HUES6 (cell line): ENCODE results near the gene WASHC2A.
A peak's percentile ranks its signal among the peaks of the same experiment; 100 is the strongest.
"Not testable (repeated sequence)": the region's sequence is repeated elsewhere in the genome, so short reads cannot be mapped to it uniquely, and the experiment has no call there.

Experiments used
- H3K27ac ChIP-seq: 2 replicates; pipeline ENCODE4 v1.7.0; 2013; ENCODE audit warnings: low read depth, mild to moderate bottlenecking, low read length, inconsistent platforms
- H3K27me3 ChIP-seq: 2 replicates; pipeline ENCODE4 v1.6.1; 2013; ENCODE audit warnings: low read length; ENCODE audit not compliant: control insufficient read depth, insufficient read depth
- H3K36me3 ChIP-seq: 2 replicates; pipeline ENCODE4 v1.6.1; 2013; ENCODE audit warnings: low read length; ENCODE audit not compliant: control insufficient read depth, insufficient read depth
- H3K4me1 ChIP-seq: 2 replicates; pipeline ENCODE4 v1.6.1; 2013; ENCODE audit warnings: low read length; ENCODE audit not compliant: control insufficient read depth, insufficient read depth
- H3K4me3 ChIP-seq: 2 replicates; pipeline ENCODE4 v1.5.1; 2013; ENCODE audit warnings: low read depth, low read length
- H3K9ac ChIP-seq: one replicate; pipeline ENCODE4 v1.6.1; 2013; ENCODE audit warnings: mild to moderate bottlenecking, low read length
- H3K9me3 ChIP-seq: 2 replicates; pipeline ENCODE4 v1.6.1; 2013; ENCODE audit warnings: low read depth, low read length; ENCODE audit not compliant: control insufficient read depth, insufficient read depth

WASHC2A gene

GRCh38 chr10:50047594-50047993 is 20.2 kb upstream of the WASHC2A start:
- not testable (repeated sequence) for H3K4me3 ChIP-seq, H3K27ac ChIP-seq, H3K4me1 ChIP-seq, H3K9me3 ChIP-seq, H3K9ac ChIP-seq, H3K27me3 ChIP-seq, H3K36me3 ChIP-seq

GRCh38 chr10:50051995-50052660 is 15.6 kb upstream of the WASHC2A start:
- not testable (repeated sequence) for H3K9me3 ChIP-seq, H3K27me3 ChIP-seq, H3K4me3 ChIP-seq, H3K36me3 ChIP-seq, H3K9ac ChIP-seq, H3K4me1 ChIP-seq, H3K27ac ChIP-seq

- H3K9me3 ChIP-seq, H3K27me3 ChIP-seq, H3K4me1 ChIP-seq, H3K27ac ChIP-seq, H3K4me3 ChIP-seq, H3K9ac ChIP-seq, H3K36me3 ChIP-seq: not testable (repeated sequence)
Measured at GRCh38 chr10:50052778-50053376, 14.9 kb upstream of the WASHC2A start.

GRCh38 chr10:50055494-50056292 is 12.1 kb upstream of the WASHC2A start:
- not testable (repeated sequence) for H3K4me1 ChIP-seq, H3K27me3 ChIP-seq, H3K9me3 ChIP-seq, H3K36me3 ChIP-seq, H3K27ac ChIP-seq, H3K4me3 ChIP-seq, H3K9ac ChIP-seq

GRCh38 chr10:50056654-50057053 is 11.1 kb upstream of the WASHC2A start:
- not testable (repeated sequence) for H3K27me3 ChIP-seq, H3K4me1 ChIP-seq, H3K27ac ChIP-seq

GRCh38 chr10:50058727-50059126 is 9.0 kb upstream of the WASHC2A start:
- not testable (repeated sequence) for H3K27me3 ChIP-seq, H3K4me1 ChIP-seq, H3K9ac ChIP-seq, H3K27ac ChIP-seq, H3K9me3 ChIP-seq, H3K36me3 ChIP-seq, H3K4me3 ChIP-seq

More at GRCh38 chr10:50056654-50057053, 11.1 kb upstream of the WASHC2A start:
- not testable (repeated sequence) for H3K9me3 ChIP-seq, H3K36me3 ChIP-seq, H3K4me3 ChIP-seq, H3K9ac ChIP-seq

- not testable (repeated sequence) for H3K4me1 ChIP-seq, H3K27ac ChIP-seq, H3K9ac ChIP-seq, H3K4me3 ChIP-seq, H3K36me3 ChIP-seq, H3K27me3 ChIP-seq, H3K9me3 ChIP-seq
Measured at GRCh38 chr10:50059946-50060345, 7.8 kb upstream of the WASHC2A start.

GRCh38 chr10:50061548-50061947 is 6.2 kb upstream of the WASHC2A start:
- not testable (repeated sequence) for H3K4me3 ChIP-seq, H3K36me3 ChIP-seq, H3K27me3 ChIP-seq, H3K4me1 ChIP-seq, H3K9ac ChIP-seq, H3K9me3 ChIP-seq, H3K27ac ChIP-seq

GRCh38 chr10:50063100-50063499 is 4.7 kb upstream of the WASHC2A start:
- Histone ChIP-seq H3K9me3 (no peaks in the 10 kb centered on the region), H3K27me3 (peaks cover 6% of the 10 kb centered on the region; the same call in 1 of the 2 replicates), H3K4me1 (no peaks in the 10 kb centered on the region), H3K36me3 (no peaks in the 10 kb centered on the region), H3K9ac (no peak overlapping the region), H3K27ac (no peak overlapping the region), H3K4me3 (no peak overlapping the region)

- H3K4me1 ChIP-seq, H3K27me3 ChIP-seq, H3K9ac ChIP-seq, H3K9me3 ChIP-seq, H3K36me3 ChIP-seq, H3K27ac ChIP-seq: not testable (repeated sequence)
- peak overlapping the region; percentile 64 for H3K4me3 ChIP-seq
Measured at GRCh38 chr10:50068352-50068659, 552 bp downstream of the WASHC2A start.

- not testable (repeated sequence) for H3K9ac ChIP-seq, H3K4me3 ChIP-seq, H3K4me1 ChIP-seq, H3K27me3 ChIP-seq, H3K27ac ChIP-seq, H3K9me3 ChIP-seq, H3K36me3 ChIP-seq
Measured at GRCh38 chr10:50075139-50075538, 7.4 kb downstream of the WASHC2A start.
